HepG2 (cell line): Measurements from ENCODE around the gene SLC35D2. TPM values are rescaled to one million over a fixed set of nuclear protein-coding genes. Genes with fewer than 3 reads are reported as not detected.

ENCODE experiments used
- ELF3 ChIP-seq: IDR thresholded peaks from 2 replicates; pipeline ENCODE4 v1.6.1; 2016; ENCODE audit warnings: missing genetic modification reagents, missing compliant biosample characterization
- HOXA9 ChIP-seq: sonication (generic); formaldehyde crosslinking; IDR thresholded peaks from 2 replicates; pipeline ENCODE4 v1.8.1; 2022; ENCODE audit warnings: missing genetic modification reagents, mild to moderate bottlenecking, moderate library complexity, borderline replicate concordance
- JUNB ChIP-seq: sonication (generic); formaldehyde crosslinking; IDR thresholded peaks from 2 replicates; pipeline ENCODE4 v1.8.0; 2022; ENCODE audit warnings: missing genetic modification reagents, mild to moderate bottlenecking, borderline replicate concordance
- TBX3 ChIP-seq: fragments of 450-650 bp; IDR thresholded peaks from 2 replicates; pipeline ENCODE4 v1.6.1; 2017; ENCODE audit warnings: antibody characterized with exemption, mild to moderate bottlenecking, inconsistent platforms, borderline replicate concordance
- ZBTB10 ChIP-seq: sonication (generic); formaldehyde crosslinking; IDR thresholded peaks from 2 replicates; pipeline ENCODE4 v1.4.0; 2020; ENCODE audit warnings: missing genetic modification reagents, borderline replicate concordance
- ZNF230 ChIP-seq: sonication (generic); formaldehyde crosslinking; IDR thresholded peaks from 2 replicates; pipeline ENCODE4 v1.4.0; 2020; ENCODE audit warnings: mild to moderate bottlenecking, missing genetic modification reagents
- polyA plus RNA-seq, 8 experiments: library from polyadenylated mRNA; depleted of rRNA in 3 of 8; stranded (reverse) in 7 of 8; unstranded in 1 of 8; fragments of >200 nt; fragmentation: Illumina TruSeq in 4 of 8; extraction: Trizol in 4 of 8; gene quantifications; 2 replicates each; pipeline versions ENCODE4 v1.2.1 to v1.2.3, GENCODE V29; 2011 to 2016; ENCODE audit warnings: low read depth in 4 of 8, missing spikeins in 1 of 8, mixed read lengths in 1 of 8; ENCODE audit not compliant: insufficient read depth in 1 of 8
- total RNA-seq, 5 experiments: library from RNA; depleted of rRNA; stranded (reverse); fragments of >200 nt; fragmentation: Illumina TruSeq; extraction: Trizol; gene quantifications; 2 replicates each; pipeline ENCODE4 v1.2.3, GENCODE V29; 2016; ENCODE audit warnings: low read depth in 1 of 5
- TF ChIP-seq, protein P1 (sequence below): sonication (generic); formaldehyde crosslinking; IDR thresholded peaks from 2 replicates; pipeline ENCODE4 v1.4.0; 2020; ENCODE audit warnings: missing genetic modification reagents
- TF ChIP-seq, protein P2 (sequence below): sonication (generic); formaldehyde crosslinking; IDR thresholded peaks from 2 replicates; pipeline ENCODE4 v1.5.0; 2020; ENCODE audit warnings: mild to moderate bottlenecking, missing genetic modification reagents, borderline replicate concordance

SLC35D2 gene
- total and polyA plus RNA-seq, 2 of the 13 experiments (the other 11 are each of a cell fraction or from before 2014, with no cell fraction given) = 96.2 to 103 TPM

GRCh38 chr9:96417051-96417586, 33.6 kb upstream of the SLC35D2 start (continued):
- no peak for TF ChIP-seq TBX3
- TF ChIP-seq, protein P1, sequence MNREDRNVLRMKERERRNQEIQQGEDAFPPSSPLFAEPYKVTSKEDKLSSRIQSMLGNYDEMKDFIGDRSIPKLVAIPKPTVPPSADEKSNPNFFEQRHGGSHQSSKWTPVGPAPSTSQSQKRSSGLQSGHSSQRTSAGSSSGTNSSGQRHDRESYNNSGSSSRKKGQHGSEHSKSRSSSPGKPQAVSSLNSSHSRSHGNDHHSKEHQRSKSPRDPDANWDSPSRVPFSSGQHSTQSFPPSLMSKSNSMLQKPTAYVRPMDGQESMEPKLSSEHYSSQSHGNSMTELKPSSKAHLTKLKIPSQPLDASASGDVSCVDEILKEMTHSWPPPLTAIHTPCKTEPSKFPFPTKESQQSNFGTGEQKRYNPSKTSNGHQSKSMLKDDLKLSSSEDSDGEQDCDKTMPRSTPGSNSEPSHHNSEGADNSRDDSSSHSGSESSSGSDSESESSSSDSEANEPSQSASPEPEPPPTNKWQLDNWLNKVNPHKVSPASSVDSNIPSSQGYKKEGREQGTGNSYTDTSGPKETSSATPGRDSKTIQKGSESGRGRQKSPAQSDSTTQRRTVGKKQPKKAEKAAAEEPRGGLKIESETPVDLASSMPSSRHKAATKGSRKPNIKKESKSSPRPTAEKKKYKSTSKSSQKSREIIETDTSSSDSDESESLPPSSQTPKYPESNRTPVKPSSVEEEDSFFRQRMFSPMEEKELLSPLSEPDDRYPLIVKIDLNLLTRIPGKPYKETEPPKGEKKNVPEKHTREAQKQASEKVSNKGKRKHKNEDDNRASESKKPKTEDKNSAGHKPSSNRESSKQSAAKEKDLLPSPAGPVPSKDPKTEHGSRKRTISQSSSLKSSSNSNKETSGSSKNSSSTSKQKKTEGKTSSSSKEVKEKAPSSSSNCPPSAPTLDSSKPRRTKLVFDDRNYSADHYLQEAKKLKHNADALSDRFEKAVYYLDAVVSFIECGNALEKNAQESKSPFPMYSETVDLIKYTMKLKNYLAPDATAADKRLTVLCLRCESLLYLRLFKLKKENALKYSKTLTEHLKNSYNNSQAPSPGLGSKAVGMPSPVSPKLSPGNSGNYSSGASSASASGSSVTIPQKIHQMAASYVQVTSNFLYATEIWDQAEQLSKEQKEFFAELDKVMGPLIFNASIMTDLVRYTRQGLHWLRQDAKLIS (CRISPR knock-in tag) = no peak
- no peak for TF ChIP-seq ZNF230 (CRISPR knock-in tag)
- TF ChIP-seq ELF3 (CRISPR knock-in tag) = peak; percentile 79
- TF ChIP-seq JUNB = 0 out of 2 replicates have a peak, but pooled peaks have one; percentile 41
- TF ChIP-seq, protein P2, sequence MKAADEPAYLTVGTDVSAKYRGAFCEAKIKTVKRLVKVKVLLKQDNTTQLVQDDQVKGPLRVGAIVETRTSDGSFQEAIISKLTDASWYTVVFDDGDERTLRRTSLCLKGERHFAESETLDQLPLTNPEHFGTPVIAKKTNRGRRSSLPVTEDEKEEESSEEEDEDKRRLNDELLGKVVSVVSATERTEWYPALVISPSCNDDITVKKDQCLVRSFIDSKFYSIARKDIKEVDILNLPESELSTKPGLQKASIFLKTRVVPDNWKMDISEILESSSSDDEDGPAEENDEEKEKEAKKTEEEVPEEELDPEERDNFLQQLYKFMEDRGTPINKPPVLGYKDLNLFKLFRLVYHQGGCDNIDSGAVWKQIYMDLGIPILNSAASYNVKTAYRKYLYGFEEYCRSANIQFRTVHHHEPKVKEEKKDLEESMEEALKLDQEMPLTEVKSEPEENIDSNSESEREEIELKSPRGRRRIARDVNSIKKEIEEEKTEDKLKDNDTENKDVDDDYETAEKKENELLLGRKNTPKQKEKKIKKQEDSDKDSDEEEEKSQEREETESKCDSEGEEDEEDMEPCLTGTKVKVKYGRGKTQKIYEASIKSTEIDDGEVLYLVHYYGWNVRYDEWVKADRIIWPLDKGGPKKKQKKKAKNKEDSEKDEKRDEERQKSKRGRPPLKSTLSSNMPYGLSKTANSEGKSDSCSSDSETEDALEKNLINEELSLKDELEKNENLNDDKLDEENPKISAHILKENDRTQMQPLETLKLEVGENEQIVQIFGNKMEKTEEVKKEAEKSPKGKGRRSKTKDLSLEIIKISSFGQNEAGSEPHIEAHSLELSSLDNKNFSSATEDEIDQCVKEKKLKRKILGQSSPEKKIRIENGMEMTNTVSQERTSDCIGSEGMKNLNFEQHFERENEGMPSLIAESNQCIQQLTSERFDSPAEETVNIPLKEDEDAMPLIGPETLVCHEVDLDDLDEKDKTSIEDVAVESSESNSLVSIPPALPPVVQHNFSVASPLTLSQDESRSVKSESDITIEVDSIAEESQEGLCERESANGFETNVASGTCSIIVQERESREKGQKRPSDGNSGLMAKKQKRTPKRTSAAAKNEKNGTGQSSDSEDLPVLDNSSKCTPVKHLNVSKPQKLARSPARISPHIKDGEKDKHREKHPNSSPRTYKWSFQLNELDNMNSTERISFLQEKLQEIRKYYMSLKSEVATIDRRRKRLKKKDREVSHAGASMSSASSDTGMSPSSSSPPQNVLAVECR (CRISPR knock-in tag) = peak; percentile 89
- TF ChIP-seq ZBTB10 (CRISPR knock-in tag) = no peak
- peak; percentile 65; the same call in 1 of the 2 replicates for TF ChIP-seq HOXA9 (CRISPR knock-in tag)
